ENCODE results near the gene LPAR1.
A peak's percentile ranks its signal among the peaks of the same experiment; 100 is the strongest.

LPAR1 gene

GRCh38 chr9:110950041-110950645 lies 88.1 kb downstream of the LPAR1 start:
- DNase-seq, result no peak

GRCh38 chr9:110949081-110949480 lies 89.2 kb downstream of the LPAR1 start:
- no peak for DNase-seq

GRCh38 chr9:110947491-110948044 lies 90.7 kb downstream of the LPAR1 start:
- DNase-seq, result no peak

GRCh38 chr9:110942522-110942921 lies 95.7 kb downstream of the LPAR1 start:
- DNase-seq, result no peak

- no peak for DNase-seq
Observed at GRCh38 chr9:110940951-110941557, 97.2 kb downstream of the LPAR1 start.

GRCh38 chr9:110939573-110939972 lies 98.7 kb downstream of the LPAR1 start:
- DNase-seq, result no peak

- no peak for DNase-seq
Observed at GRCh38 chr9:110939047-110939446, 99.2 kb downstream of the LPAR1 start.

- no peak for DNase-seq
Observed at GRCh38 chr9:110938242-110938641, 100.0 kb downstream of the LPAR1 start.

GRCh38 chr9:110936719-110937452 lies 101.4 kb downstream of the LPAR1 start:
- DNase-seq, result no peak

- no peak for DNase-seq
Observed at GRCh38 chr9:110936237-110936636, 102.0 kb downstream of the LPAR1 start.

- no peak for DNase-seq
Observed at GRCh38 chr9:110935829-110936228, 102.4 kb downstream of the LPAR1 start.

- DNase-seq, result no peak
Observed at GRCh38 chr9:110933350-110934001, 104.8 kb downstream of the LPAR1 start.

GRCh38 chr9:110932863-110933262 lies 105.4 kb downstream of the LPAR1 start:
- no peak for DNase-seq

GRCh38 chr9:110928599-110928998 lies 109.7 kb downstream of the LPAR1 start:
- DNase-seq, result no peak

GRCh38 chr9:110926828-110927487 lies 111.3 kb downstream of the LPAR1 start:
- peak; percentile 30 for DNase-seq

GRCh38 chr9:110923601-110924000 lies 114.7 kb downstream of the LPAR1 start:
- DNase-seq, result no peak

GRCh38 chr9:110922145-110922544 lies 116.1 kb downstream of the LPAR1 start:
- no peak for DNase-seq

GRCh38 chr9:110921705-110922104 lies 116.6 kb downstream of the LPAR1 start:
- no peak for DNase-seq

GRCh38 chr9:110919609-110920008 lies 118.7 kb downstream of the LPAR1 start:
- peak; percentile 49 for DNase-seq

- DNase-seq, result no peak
Observed at GRCh38 chr9:110919050-110919435, 119.2 kb downstream of the LPAR1 start.

GRCh38 chr9:110918316-110919049 lies 119.8 kb downstream of the LPAR1 start:
- no peak for DNase-seq

GRCh38 chr9:110916403-110916802 lies 121.9 kb downstream of the LPAR1 start:
- DNase-seq, result no peak
